HepG2 (cell line): Measurements from ENCODE around the gene VAMP2. TPM values are rescaled to one million over a fixed set of nuclear protein-coding genes. Genes with fewer than 3 reads are reported as not detected.

Experiments used
- ATF7-NPFF ChIP-seq: sonication (generic); formaldehyde crosslinking; IDR thresholded peaks from 2 replicates; pipeline ENCODE4 v1.8.1; 2023; ENCODE audit warnings: mild to moderate bottlenecking, low read depth, missing genetic modification reagents, moderate library complexity
- CBFB ChIP-seq: sonication (generic); formaldehyde crosslinking; IDR thresholded peaks from 2 replicates; pipeline ENCODE4 v1.4.0; 2020; ENCODE audit warnings: missing genetic modification reagents
- GTF3A ChIP-seq: sonication (generic); formaldehyde crosslinking; conservative IDR thresholded peaks from 2 replicates; pipeline ENCODE4 v1.4.0; 2020; ENCODE audit warnings: mild to moderate bottlenecking, missing genetic modification reagents
- HDAC1 ChIP-seq: sonication (generic); formaldehyde crosslinking; IDR thresholded peaks from 2 replicates; pipeline ENCODE4 v1.5.1; 2020; ENCODE audit warnings: mild to moderate bottlenecking, missing genetic modification reagents
- HNRNPUL1 ChIP-seq: fragments of 200-400 bp; formaldehyde crosslinking; IDR thresholded peaks from 2 replicates; pipeline ENCODE4 v1.6.1; 2017; ENCODE audit warnings: low read depth, mild to moderate bottlenecking, low read length, moderate library complexity
- HOXA7 ChIP-seq: sonication (generic); formaldehyde crosslinking; IDR thresholded peaks from 2 replicates; pipeline ENCODE4 v1.8.1; 2022; ENCODE audit warnings: mild to moderate bottlenecking, missing genetic modification reagents, moderate library complexity
- HOXD1 ChIP-seq: sonication (generic); formaldehyde crosslinking; IDR thresholded peaks from 2 replicates; pipeline ENCODE4 v1.5.0; 2020; ENCODE audit warnings: missing genetic modification reagents
- IKZF1 ChIP-seq: fragments of 450-650 bp; IDR thresholded peaks from 2 replicates; pipeline ENCODE4 v1.7.1; 2016
- KLF12 ChIP-seq: sonication (generic); formaldehyde crosslinking; IDR thresholded peaks from 2 replicates; pipeline ENCODE4 v1.4.0; 2020; ENCODE audit warnings: missing genetic modification reagents, borderline replicate concordance
- MEIS2 ChIP-seq: sonication (generic); formaldehyde crosslinking; IDR thresholded peaks from 2 replicates; pipeline ENCODE4 v1.9.0; 2021; ENCODE audit warnings: mild to moderate bottlenecking, missing genetic modification reagents
- NAIF1 ChIP-seq: sonication (generic); formaldehyde crosslinking; IDR thresholded peaks from 2 replicates; pipeline ENCODE4 v1.5.0; 2020; ENCODE audit warnings: mild to moderate bottlenecking, missing genetic modification reagents, borderline replicate concordance
- RAD21 ChIP-seq: fragments of 450-650 bp; formaldehyde crosslinking; IDR thresholded peaks from 2 replicates; pipeline ENCODE4 v1.5.0; 2020; ENCODE audit warnings: mild to moderate bottlenecking
- SMAD9 ChIP-seq: sonication (generic); formaldehyde crosslinking; IDR thresholded peaks from 2 replicates; pipeline ENCODE4 v1.5.1; 2020; ENCODE audit warnings: mild to moderate bottlenecking, missing genetic modification reagents
- SP140L ChIP-seq: sonication (generic); formaldehyde crosslinking; IDR thresholded peaks from 2 replicates; pipeline ENCODE4 v1.4.0; 2020; ENCODE audit warnings: missing genetic modification reagents, borderline replicate concordance
- ZSCAN30 ChIP-seq: sonication (generic); formaldehyde crosslinking; IDR thresholded peaks from 2 replicates; pipeline ENCODE4 v1.5.0; 2020; ENCODE audit warnings: mild to moderate bottlenecking, missing genetic modification reagents
- polyA plus RNA-seq, 8 experiments: library from polyadenylated mRNA; depleted of rRNA in 3 of 8; stranded (reverse) in 7 of 8; unstranded in 1 of 8; fragments of >200 nt; fragmentation: Illumina TruSeq in 4 of 8; extraction: Trizol in 4 of 8; gene quantifications; 2 replicates each; pipeline versions ENCODE4 v1.2.1 to v1.2.3, GENCODE V29; 2011 to 2016; ENCODE audit warnings: low read depth in 4 of 8, missing spikeins in 1 of 8, mixed read lengths in 1 of 8; ENCODE audit not compliant: insufficient read depth in 1 of 8
- total RNA-seq, 5 experiments: library from RNA; depleted of rRNA; stranded (reverse); fragments of >200 nt; fragmentation: Illumina TruSeq; extraction: Trizol; gene quantifications; 2 replicates each; pipeline ENCODE4 v1.2.3, GENCODE V29; 2016; ENCODE audit warnings: low read depth in 1 of 5
- TF ChIP-seq, protein P1 (sequence below): sonication (generic); formaldehyde crosslinking; IDR thresholded peaks from 2 replicates; pipeline ENCODE4 v1.8.1; 2023; ENCODE audit warnings: missing genetic modification reagents, inconsistent platforms, borderline replicate concordance
- TF ChIP-seq, protein P2 (sequence below): sonication (generic); formaldehyde crosslinking; IDR thresholded peaks from 2 replicates; pipeline ENCODE4 v1.8.0; 2022; ENCODE audit warnings: missing genetic modification reagents, mild to moderate bottlenecking, borderline replicate concordance
- TF ChIP-seq, protein P3 (sequence below): IDR thresholded peaks from 2 replicates; pipeline ENCODE4 v1.6.1; 2016; ENCODE audit warnings: low read depth, control low read depth
- TF ChIP-seq, protein P4 (sequence below): sonication (generic); formaldehyde crosslinking; IDR thresholded peaks from 2 replicates; pipeline ENCODE4 v1.4.0; 2020; ENCODE audit warnings: low read depth, missing genetic modification reagents

Gene VAMP2
- total and polyA plus RNA-seq, 2 of the 13 experiments (the other 11 are each of a cell fraction or from before 2014, with no cell fraction given): 3.9 to 17.2 TPM

DNA sequence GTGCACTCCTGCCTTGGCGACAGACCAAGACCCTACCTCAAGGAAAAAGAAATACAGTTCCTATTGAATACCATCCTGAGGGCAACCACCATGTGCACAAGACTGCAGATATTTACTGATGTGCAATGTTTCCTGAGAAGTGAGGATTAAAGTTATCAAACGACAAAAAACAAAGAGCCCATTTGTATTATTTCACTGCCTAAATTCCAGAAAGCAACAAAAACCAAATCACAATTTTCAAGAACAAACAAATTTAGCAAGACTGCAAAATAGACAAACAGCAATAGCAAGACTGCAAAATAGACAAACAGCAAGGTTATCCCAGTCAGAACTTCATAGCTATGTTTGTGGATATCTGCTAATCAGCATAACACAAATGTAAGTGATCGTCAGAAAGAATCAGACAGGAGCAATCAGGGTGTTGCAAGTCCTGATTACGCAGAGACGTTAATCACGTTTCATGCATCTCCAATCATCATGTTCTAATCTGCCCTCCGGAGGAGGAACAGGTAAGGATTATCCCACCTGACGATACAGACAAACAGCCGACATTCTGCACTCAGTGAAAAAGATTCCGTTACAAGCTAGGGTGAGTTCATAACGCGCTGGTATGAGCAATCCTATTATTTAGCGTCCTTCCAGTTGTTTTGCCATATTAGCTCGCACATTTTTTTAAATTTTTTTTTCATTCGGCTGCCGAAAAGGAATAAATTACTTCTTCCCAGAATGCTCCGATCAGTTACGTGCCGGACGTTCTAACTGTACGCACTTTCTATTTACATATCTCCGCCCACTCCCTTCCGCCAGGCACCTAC, 10.5 kb upstream of the VAMP2 start (continued):
- TF ChIP-seq, protein P1, sequence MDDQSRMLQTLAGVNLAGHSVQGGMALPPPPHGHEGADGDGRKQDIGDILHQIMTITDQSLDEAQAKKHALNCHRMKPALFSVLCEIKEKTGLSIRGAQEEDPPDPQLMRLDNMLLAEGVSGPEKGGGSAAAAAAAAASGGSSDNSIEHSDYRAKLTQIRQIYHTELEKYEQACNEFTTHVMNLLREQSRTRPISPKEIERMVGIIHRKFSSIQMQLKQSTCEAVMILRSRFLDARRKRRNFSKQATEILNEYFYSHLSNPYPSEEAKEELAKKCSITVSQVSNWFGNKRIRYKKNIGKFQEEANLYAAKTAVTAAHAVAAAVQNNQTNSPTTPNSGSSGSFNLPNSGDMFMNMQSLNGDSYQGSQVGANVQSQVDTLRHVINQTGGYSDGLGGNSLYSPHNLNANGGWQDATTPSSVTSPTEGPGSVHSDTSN (CRISPR knock-in tag): peak; percentile 94; the same call in 1 of the 2 replicates
- TF ChIP-seq HOXA7 (CRISPR knock-in tag) (peak; percentile 89; the same call in 1 of the 2 replicates), GTF3A (CRISPR knock-in tag) (no peak), HDAC1 (CRISPR knock-in tag) (peak; percentile 56), MEIS2 (peak; percentile 65; the same call in 1 of the 2 replicates), HOXD1 (CRISPR knock-in tag) (peak; percentile 96), KLF12 (CRISPR knock-in tag) (peak; percentile 96), ZSCAN30 (CRISPR knock-in tag) (no peak; the same call in 1 of the 2 replicates), HNRNPUL1 (no peak), RAD21 (CRISPR knock-in tag) (peak; percentile 70), IKZF1 (no peak), CBFB (CRISPR knock-in tag) (peak; percentile 90), SMAD9 (CRISPR knock-in tag) (no peak), SP140L (CRISPR knock-in tag) (peak; percentile 76), ATF7-NPFF (CRISPR knock-in tag) (peak; percentile 94), NAIF1 (CRISPR knock-in tag) (peak; percentile 60; the same call in 1 of the 2 replicates)
- TF ChIP-seq, protein P2, sequence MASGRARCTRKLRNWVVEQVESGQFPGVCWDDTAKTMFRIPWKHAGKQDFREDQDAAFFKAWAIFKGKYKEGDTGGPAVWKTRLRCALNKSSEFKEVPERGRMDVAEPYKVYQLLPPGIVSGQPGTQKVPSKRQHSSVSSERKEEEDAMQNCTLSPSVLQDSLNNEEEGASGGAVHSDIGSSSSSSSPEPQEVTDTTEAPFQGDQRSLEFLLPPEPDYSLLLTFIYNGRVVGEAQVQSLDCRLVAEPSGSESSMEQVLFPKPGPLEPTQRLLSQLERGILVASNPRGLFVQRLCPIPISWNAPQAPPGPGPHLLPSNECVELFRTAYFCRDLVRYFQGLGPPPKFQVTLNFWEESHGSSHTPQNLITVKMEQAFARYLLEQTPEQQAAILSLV (CRISPR knock-in tag): no peak
- TF ChIP-seq, protein P3, sequence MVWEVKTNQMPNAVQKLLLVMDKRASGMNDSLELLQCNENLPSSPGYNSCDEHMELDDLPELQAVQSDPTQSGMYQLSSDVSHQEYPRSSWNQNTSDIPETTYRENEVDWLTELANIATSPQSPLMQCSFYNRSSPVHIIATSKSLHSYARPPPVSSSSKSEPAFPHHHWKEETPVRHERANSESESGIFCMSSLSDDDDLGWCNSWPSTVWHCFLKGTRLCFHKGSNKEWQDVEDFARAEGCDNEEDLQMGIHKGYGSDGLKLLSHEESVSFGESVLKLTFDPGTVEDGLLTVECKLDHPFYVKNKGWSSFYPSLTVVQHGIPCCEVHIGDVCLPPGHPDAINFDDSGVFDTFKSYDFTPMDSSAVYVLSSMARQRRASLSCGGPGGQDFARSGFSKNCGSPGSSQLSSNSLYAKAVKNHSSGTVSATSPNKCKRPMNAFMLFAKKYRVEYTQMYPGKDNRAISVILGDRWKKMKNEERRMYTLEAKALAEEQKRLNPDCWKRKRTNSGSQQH (CRISPR knock-in tag): peak; percentile 76; the same call in 1 of the 2 replicates
- TF ChIP-seq, protein P4, sequence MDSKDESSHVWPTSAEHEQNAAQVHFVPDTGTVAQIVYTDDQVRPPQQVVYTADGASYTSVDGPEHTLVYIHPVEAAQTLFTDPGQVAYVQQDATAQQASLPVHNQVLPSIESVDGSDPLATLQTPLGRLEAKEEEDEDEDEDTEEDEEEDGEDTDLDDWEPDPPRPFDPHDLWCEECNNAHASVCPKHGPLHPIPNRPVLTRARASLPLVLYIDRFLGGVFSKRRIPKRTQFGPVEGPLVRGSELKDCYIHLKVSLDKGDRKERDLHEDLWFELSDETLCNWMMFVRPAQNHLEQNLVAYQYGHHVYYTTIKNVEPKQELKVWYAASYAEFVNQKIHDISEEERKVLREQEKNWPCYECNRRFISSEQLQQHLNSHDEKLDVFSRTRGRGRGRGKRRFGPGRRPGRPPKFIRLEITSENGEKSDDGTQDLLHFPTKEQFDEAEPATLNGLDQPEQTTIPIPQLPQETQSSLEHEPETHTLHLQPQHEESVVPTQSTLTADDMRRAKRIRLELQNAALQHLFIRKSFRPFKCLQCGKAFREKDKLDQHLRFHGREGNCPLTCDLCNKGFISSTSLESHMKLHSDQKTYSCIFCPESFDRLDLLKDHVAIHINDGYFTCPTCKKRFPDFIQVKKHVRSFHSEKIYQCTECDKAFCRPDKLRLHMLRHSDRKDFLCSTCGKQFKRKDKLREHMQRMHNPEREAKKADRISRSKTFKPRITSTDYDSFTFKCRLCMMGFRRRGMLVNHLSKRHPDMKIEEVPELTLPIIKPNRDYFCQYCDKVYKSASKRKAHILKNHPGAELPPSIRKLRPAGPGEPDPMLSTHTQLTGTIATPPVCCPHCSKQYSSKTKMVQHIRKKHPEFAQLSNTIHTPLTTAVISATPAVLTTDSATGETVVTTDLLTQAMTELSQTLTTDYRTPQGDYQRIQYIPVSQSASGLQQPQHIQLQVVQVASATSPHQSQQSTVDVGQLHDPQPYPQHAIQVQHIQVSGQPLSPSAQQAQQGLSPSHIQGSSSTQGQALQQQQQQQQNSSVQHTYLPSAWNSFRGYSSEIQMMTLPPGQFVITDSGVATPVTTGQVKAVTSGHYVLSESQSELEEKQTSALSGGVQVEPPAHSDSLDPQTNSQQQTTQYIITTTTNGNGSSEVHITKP: peak; percentile 82
